GM18868 (cell line): ENCODE data around the gene EPSTI1.
"Not testable (repeated sequence)": the region's sequence is repeated elsewhere in the genome, so short reads cannot be mapped to it uniquely, and the experiment has no call there.

ENCODE experiments used
- ATAC-seq: cut with Tn5 transposase; IDR thresholded peaks from one replicate; pipeline ENCODE4 v1.9.1; 2021; ENCODE audit warnings: mild to moderate bottlenecking, moderate library complexity; ENCODE audit not compliant: unreplicated experiment

The EPSTI1 gene

GRCh38 chr13:42895776-42896175 lies 96.3 kb downstream of the EPSTI1 start:
- no peak for ATAC-seq

DNA sequence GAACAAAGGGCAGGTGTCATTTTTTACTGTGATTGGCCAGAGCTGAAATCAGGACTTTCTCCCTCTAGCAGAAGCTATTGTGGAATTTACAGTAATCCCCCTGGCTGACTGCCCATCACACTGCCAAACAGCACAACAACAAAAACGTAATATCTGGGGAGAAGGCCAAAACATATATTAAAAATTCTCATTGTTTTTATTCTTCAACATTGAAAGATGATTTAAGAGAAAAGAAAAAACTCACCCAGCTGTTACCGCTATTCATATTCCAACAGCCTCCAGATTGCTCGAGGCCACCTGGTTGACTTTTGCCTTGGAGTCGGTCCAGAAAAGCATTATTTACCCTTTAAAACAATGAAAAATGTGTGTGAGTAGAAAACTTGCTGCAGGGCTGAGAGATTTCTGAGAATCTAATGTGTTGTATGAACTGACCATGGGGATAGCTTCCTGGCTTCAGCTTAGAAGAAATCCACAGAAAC lies 97.2 kb downstream of the EPSTI1 start:
- no peak for ATAC-seq

DNA sequence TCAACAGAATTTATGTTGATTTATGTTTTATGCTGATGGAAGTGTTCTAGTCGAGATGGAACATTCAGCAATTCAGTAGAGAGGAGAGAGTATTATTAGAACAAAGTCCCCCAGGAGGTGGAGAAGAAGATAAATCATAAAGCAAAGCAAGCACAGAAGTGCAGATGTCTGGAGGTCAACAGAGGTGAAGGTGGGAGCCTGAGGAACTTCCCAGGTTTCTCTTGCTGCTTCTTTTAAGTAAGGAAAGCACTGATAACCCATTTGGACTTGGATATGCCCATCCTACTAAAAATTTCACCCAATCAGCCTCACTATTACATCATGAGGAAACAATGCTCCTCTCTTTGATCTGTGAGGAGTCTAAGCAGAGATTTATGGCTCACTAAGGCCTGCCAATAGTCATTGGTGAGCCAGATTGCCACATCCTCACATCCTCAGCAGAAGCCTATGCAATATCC lies 98.8 kb downstream of the EPSTI1 start:
- ATAC-seq: no peak

DNA sequence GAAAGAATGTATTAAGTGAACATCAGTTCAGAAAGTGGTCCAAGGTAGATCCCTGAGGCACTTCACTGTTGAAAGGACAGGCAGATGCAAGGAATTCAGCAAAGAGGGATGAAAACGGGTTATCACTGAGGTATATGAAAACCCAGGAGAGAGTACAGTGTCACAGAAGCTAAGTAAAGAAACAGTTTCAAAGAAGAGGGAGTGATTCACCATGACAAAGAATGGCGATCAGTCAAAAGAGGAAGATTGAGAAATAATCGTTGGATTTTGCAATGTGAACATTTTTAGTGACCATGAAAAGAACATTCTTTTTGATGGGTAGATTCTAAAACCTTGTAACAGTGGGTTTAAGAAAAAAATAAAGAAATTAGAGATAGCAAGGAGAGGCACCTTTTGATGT lies 99.3 kb downstream of the EPSTI1 start:
- no peak for ATAC-seq

GRCh38 chr13:42891591-42891990 lies 100.5 kb downstream of the EPSTI1 start:
- no peak for ATAC-seq

DNA sequence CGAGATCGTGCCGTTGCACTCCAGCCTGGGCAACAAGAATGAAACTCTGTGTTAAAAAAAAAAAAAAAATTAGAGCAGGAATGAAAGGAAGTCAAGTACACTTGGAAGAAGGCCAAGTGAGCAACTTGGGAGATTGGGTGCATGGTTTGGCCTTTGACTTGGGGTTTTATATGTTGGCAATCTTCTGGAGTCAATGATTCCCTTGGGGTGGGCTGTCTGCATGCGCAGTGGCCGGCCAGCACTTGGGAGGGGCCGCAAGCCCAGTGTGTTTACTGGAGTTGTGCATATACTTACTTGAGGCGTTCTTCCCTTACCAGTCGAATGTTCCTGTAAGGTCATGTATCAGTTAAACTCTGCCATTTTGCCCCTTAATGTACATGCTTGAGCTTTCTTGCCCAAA lies 106.7 kb downstream of the EPSTI1 start:
- no peak for ATAC-seq

DNA sequence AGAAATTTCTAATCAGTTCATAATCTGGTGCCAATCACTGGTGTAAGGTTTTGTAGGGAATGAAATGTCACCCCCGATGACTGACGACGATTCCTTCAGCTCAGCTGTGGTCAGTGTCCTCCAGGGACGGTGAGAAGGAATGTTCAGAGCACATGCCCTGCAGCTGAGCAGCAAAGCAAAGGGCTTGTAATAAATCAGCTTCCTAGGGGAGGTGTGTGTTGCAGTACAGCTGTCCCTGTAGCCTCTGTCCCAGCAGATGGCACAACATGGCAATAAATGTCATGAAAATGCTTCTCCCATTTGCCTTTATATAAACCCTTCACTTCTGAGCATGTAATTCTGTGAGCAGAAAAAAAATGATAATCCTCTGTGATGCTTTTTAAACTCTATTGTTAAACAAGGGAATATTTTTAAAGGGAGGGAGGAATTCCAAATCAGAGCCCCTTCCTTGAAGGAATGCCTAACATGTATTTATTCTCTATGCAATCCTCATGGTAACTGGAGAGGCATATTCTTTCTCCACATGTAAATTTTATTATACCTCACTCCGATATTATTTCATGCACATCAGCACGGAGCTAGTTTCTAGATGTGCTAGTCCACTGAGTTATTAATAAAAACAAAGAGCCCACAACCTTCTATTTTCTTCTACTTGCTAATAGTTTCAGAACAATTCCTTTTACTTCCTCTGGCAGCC lies 108.1 kb downstream of the EPSTI1 start:
- ATAC-seq: no peak

DNA sequence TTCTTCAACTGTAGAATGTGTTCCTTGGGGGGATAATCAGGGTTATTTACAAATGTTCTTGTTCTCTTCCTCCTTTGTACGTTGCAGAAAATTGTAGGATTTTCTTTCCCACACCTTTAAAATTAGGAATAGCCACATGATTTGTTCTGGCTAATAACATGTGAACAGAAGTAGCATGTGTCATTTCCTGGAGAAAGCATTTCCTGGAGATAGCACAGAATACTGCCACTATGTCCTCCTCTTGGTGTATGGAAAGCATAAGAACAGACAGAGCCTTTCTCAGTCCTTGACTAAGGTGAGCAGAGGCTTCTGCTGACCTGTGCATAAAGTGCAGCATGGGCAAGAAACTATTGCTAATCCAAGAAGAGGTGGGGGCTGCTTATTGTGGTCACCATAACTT lies 108.9 kb downstream of the EPSTI1 start:
- no peak for ATAC-seq

DNA sequence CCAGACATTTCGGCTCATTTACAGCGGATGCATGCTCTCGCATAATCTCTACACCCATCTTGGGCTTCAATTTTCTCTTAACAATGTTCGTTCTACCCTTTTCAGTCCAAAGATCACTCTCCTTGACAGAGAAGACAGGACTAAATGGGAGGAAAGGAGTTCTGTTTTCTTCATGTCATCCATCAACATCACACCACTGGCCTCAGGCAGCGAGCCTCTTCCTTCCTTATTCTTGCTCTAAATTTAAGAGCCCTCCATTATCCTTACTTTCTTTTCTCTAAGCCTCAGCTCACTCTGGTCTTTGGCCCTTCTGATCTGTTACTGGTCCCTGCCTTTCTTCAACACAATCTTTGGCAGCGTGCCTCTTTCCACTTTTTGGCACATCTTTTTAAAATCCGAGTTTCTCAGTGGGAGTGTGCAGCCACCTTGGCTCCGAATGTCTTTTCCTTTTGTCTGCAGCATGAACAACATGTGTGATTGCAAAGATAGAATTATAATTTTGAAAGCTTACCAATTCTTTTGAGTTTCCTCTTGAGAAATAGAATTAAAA lies 111.9 kb downstream of the EPSTI1 start:
- no peak for ATAC-seq

DNA sequence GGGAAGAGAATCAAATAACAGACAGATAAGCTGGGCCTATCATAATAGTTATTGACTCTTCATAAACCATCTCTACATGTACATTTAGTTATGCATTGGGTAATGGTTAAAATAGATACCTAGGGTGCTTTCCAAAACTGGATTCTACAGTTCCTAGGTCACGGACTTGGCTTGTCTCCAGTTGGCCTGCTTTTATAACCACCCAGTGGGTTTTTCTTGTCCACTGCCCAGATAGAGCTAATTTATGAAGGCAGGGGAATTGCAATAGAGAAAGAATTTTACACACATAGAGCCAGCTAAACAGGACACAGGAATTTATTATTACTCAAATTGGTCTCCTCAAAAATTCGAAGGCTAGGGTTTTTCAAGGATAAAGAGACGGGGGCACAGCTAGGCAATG lies 113.3 kb downstream of the EPSTI1 start:
- no peak for ATAC-seq

- peak; percentile 41 for ATAC-seq
Measured at GRCh38 chr13:42876887-42877545, 115.0 kb downstream of the EPSTI1 start.

DNA sequence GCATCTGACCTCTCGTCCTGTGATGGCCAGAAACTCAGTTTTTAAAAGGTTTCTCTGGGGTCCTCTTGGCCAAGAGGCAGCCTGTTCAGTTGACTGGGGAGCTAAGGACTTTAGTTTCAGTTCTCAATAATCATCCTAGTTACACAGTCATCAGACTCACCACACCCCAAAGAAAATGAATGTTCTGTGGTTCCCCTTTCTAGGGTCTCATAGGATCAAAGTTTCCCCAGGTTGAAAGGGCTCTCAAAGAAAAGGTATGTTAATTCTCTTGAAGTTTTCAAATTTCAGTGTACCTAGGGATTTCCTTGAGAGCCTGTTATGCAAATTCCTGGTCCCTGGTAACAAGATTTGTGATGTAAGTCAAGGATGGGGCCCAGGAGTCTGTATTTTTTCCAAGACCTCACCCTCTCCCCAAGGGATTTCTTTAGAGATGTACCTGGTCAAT lies 115.7 kb downstream of the EPSTI1 start:
- ATAC-seq: peak; percentile 95

DNA sequence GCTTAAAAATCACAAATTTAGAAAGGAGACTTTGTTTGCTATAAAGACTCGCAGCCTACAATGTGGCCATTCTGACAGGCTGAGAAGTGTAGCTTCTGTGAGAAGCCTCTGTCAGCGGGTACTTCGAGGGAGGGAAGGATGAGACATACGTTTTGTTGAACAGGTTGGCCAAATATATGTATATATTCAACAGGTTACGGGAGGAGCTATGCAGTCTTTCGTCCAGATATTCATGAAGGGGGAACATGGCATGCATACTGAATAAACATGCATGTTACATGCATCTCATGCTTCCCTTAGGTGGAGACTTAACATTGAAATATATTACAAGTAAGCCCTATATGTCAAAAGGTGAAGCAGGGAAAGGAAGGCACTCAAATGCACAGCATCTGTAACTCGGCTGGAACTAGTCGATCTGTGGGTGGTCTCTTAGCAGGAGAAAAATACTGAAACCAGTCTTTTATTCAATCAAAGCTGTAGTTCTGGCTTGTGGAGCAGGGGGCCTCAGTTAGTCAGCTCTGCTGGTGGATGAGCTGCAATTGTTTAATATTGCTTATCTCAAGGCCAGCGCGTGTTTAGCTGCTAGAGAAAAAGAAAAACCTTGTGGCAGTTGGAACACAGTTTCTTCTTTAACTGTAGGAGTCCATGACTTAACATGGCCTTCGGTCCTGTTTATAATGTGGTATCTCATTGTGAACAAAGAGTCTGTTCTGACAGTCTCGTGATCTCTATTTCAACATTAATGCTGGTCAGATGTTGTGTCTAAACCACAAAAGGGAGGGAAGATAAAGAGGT lies 116.4 kb downstream of the EPSTI1 start:
- no peak for ATAC-seq

DNA sequence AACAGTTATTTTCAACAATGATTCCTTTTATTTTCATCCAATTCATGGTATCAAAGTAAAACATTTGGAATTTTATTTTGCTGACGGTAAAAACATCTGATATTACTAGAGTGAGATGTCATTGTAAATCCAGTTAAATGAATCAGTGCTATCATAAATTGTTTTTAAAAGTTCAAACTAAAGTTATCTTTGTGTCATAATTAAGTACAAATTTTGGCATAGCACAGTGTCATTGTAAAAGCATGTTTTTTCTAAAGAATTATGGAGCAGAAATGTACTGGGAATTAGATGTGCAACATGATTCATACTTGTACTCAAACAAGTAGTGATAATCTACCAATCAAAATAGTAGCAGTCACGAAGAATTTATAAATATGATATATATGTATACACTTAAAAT lies 117.8 kb downstream of the EPSTI1 start:
- ATAC-seq: no peak

GRCh38 chr13:42873081-42873480 lies 119.0 kb downstream of the EPSTI1 start:
- ATAC-seq: no peak

- no peak for ATAC-seq
Measured at GRCh38 chr13:42867232-42867631, 124.8 kb downstream of the EPSTI1 start.

GRCh38 chr13:42865768-42866102 lies 126.3 kb downstream of the EPSTI1 start:
- ATAC-seq: no peak

GRCh38 chr13:42864952-42865767 lies 126.9 kb downstream of the EPSTI1 start:
- ATAC-seq: no peak

- not testable (repeated sequence) for ATAC-seq
Measured at GRCh38 chr13:42862370-42862769, 129.7 kb downstream of the EPSTI1 start.

- ATAC-seq: no peak
Measured at GRCh38 chr13:42860485-42860884, 131.6 kb downstream of the EPSTI1 start.

- ATAC-seq: no peak
Measured at GRCh38 chr13:42859760-42860159, 132.3 kb downstream of the EPSTI1 start.
